ENCODE data around the gene EXOSC9.

DNA sequence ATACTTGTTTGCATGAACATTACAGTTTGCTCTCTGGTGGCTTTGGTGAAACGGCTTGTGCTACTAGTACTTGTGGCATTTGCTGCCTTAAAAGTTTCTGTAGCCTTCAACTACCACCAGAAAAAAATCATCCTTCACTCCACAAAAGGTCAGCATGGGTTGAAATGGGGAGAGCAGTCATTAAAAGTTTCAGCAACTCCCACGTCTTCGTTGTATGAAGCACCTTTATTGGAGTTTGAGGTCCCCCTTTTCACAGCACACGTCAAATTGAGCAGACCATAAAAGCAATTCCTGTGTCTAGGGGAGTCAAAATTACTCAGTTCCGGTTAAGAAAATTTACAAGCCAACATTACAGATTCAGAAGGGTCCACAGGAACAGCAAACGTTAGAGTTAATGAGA is 45.5 kb downstream of the EXOSC9 start:
- TF ChIP-seq, protein P1, sequence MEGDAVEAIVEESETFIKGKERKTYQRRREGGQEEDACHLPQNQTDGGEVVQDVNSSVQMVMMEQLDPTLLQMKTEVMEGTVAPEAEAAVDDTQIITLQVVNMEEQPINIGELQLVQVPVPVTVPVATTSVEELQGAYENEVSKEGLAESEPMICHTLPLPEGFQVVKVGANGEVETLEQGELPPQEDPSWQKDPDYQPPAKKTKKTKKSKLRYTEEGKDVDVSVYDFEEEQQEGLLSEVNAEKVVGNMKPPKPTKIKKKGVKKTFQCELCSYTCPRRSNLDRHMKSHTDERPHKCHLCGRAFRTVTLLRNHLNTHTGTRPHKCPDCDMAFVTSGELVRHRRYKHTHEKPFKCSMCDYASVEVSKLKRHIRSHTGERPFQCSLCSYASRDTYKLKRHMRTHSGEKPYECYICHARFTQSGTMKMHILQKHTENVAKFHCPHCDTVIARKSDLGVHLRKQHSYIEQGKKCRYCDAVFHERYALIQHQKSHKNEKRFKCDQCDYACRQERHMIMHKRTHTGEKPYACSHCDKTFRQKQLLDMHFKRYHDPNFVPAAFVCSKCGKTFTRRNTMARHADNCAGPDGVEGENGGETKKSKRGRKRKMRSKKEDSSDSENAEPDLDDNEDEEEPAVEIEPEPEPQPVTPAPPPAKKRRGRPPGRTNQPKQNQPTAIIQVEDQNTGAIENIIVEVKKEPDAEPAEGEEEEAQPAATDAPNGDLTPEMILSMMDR (conservative IDR thresholded peaks at IDR 0.05) = no peak
- TF ChIP-seq EZH2 (IDR thresholded peaks at IDR 0.05; ENCODE audit: low read depth) = no peak
